ENCODE data around the gene CDK5R2.

CDK5R2 gene

DNA sequence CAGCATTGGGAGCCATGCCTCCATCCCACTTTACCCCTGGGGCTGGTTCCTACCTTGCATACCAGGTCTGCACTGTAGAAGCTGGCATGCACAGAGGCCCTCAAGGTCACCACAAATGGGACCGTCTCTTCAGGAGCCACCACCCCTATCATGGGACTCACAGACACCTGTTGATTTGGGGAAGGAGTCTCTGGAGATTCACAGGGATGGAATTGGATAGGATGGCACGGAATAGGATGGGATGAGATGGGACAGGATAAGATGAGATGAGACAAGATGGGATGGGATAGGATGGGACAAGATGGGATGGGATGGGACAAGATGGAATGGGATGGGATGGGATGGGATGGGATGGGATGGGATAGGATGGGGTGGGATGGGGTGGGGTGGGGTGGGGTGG, 49.8 kb downstream of the CDK5R2 start:
- DNase-seq, result no peak

DNA sequence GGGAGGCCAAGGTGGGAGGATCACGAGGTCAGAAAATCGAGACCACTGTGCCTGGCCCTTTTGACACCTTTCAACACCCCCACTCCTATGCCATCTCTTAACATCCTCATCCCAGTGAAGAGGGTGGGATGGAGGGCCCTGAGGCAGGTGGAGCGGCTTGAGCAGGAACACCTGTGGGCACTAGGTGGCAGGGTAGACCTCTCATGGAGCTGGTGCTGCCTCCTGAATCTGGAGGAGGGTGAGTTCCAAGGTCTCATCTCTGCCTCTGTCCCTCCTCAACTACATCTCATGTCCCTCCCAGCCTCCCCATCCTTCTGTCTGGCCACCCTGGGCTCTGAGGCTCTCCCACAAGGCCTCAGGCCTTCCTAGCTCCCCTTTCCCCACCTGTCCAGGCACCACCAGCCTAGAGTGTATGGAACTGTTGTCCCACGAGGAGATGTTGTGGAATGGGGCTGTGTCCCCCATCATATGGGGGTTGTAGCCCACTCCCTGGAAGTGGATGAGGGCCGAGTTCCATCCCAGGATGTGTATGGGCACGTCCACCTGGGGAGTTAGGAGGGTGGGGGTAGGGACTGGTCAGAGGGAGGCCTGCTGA, 50.8 kb downstream of the CDK5R2 start:
- no peak for DNase-seq

GRCh38 chr2:219010873-219011272, 51.4 kb downstream of the CDK5R2 start:
- no peak for DNase-seq
